ENCODE measurements around the gene PIN4.

GRCh38 chrX:72182924-72183323 is 1.4 kb downstream of the PIN4 start:
- no peak for TF ChIP-seq POLR2A (IDR thresholded peaks at IDR 0.05)
- TF ChIP-seq, protein P1, sequence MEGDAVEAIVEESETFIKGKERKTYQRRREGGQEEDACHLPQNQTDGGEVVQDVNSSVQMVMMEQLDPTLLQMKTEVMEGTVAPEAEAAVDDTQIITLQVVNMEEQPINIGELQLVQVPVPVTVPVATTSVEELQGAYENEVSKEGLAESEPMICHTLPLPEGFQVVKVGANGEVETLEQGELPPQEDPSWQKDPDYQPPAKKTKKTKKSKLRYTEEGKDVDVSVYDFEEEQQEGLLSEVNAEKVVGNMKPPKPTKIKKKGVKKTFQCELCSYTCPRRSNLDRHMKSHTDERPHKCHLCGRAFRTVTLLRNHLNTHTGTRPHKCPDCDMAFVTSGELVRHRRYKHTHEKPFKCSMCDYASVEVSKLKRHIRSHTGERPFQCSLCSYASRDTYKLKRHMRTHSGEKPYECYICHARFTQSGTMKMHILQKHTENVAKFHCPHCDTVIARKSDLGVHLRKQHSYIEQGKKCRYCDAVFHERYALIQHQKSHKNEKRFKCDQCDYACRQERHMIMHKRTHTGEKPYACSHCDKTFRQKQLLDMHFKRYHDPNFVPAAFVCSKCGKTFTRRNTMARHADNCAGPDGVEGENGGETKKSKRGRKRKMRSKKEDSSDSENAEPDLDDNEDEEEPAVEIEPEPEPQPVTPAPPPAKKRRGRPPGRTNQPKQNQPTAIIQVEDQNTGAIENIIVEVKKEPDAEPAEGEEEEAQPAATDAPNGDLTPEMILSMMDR (IDR thresholded peaks at IDR 0.05), result no peak

Measured in Peyer's patch (tissue), 4 donors.